Fibroblast of the aortic adventitia (primary cell): ENCODE data around the gene KRTAP2-2. TPM values are rescaled to one million over a fixed set of nuclear protein-coding genes. Genes with fewer than 3 reads are reported as not detected.
"Not testable (repeated sequence)": the region's sequence is repeated elsewhere in the genome, so short reads cannot be mapped to it uniquely, and the experiment has no call there.

Experiments
- DNase-seq: peaks from one replicate; pipeline ENCODE4 v3.0.0-alpha.2; 2010; ENCODE audit warnings: low read depth
- H3K4me3 ChIP-seq: 2 replicates; pipeline ENCODE4 v1.5.1; 2011; ENCODE audit warnings: low read depth, mild to moderate bottlenecking, control low read depth, low read length, moderate library complexity
- total RNA-seq: library from RNA; depleted of rRNA; stranded (reverse); fragments of >200 nt; gene quantifications from 2 replicates; pipeline ENCODE4 v1.2.3, GENCODE V29; 2012; ENCODE audit warnings: low replicate concordance
- TF ChIP-seq, protein P1 (sequence below): IDR thresholded peaks from 2 replicates; pipeline ENCODE4 v1.5.1; 2011; ENCODE audit warnings: mild to moderate bottlenecking, low read length, control low read depth, inconsistent platforms; ENCODE audit not compliant: insufficient read depth

The KRTAP2-2 gene, protein sequence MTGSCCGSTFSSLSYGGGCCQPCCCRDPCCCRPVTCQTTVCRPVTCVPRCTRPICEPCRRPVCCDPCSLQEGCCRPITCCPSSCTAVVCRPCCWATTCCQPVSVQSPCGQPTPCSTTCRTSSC
- not detected in 2 replicates for total RNA-seq

GRCh38 chr17:41055130-41055529 lies at the start of gene KRTAP2-2:
TSS of gene KRTAP2-2 (minus strand) at chr17:41055230. CDS start at chr17:41055211, 19 bp downstream.
- not testable (repeated sequence) for H3K4me3 ChIP-seq, DNase-seq

DNA sequence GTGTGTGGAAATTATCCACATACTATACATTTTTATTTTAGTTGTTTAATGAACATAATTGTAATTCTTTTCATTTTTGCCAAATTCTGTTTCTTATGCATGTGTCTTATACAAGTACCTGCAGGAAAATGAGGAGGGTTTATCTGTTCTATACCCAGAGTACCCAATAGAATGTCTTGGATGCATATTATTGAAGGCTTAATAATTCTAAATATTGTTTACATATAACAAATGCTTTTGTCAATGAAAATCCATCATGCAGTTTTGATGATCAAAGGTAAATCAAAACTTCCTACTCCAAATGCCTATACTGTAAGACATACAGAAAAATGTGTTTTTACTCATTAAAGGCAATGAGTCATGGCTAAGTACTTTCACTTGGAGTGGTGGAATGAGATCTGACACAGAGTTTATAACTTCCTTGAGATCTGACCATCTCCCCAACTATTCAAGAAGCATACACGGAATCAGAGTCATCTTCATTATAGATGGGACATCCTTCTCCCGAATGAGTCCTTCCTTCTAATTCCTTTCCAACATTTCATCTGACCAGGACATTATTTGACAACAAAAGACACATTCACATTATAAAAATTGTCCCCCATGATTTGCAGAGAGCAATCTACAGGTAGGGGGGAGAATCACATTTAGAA lies 49.5 kb upstream of the KRTAP2-2 start:
- H3K4me3 ChIP-seq, DNase-seq: not testable (repeated sequence)

DNA sequence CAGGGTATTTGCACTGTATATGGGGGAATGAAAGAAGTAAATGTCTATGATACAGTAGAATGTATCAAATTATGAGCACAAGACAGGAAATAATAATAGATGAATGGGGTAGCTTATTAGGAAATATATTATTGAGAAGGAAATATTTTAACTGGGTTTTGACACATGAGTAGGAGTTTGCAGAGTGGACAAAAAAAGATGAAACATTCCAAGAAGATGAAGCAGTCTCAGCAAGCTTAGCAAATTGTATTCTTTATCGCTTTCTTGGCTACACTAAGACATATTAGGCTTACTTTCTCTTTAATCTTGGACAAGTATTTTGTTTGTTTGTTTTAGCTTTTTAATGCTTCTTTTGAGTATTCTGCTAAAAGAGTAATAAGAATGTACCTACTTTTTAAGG lies 48.9 kb upstream of the KRTAP2-2 start:
- no peak for DNase-seq
- no peak overlapping the region for H3K4me3 ChIP-seq
- TF ChIP-seq, protein P1, sequence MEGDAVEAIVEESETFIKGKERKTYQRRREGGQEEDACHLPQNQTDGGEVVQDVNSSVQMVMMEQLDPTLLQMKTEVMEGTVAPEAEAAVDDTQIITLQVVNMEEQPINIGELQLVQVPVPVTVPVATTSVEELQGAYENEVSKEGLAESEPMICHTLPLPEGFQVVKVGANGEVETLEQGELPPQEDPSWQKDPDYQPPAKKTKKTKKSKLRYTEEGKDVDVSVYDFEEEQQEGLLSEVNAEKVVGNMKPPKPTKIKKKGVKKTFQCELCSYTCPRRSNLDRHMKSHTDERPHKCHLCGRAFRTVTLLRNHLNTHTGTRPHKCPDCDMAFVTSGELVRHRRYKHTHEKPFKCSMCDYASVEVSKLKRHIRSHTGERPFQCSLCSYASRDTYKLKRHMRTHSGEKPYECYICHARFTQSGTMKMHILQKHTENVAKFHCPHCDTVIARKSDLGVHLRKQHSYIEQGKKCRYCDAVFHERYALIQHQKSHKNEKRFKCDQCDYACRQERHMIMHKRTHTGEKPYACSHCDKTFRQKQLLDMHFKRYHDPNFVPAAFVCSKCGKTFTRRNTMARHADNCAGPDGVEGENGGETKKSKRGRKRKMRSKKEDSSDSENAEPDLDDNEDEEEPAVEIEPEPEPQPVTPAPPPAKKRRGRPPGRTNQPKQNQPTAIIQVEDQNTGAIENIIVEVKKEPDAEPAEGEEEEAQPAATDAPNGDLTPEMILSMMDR: no peak

- no peak for DNase-seq
- TF ChIP-seq, protein P1: no peak
- no peak within 1 kb of the TSS for H3K4me3 ChIP-seq
These were observed 46.7 kb upstream of the KRTAP2-2 start, which contains the start of gene KRTAP4-16 for GRCh38 chr17:41101586-41102259. TSS of gene KRTAP4-16 (minus strand) at chr17:41102209. CDS start at chr17:41102209, 0 bp downstream.

DNA sequence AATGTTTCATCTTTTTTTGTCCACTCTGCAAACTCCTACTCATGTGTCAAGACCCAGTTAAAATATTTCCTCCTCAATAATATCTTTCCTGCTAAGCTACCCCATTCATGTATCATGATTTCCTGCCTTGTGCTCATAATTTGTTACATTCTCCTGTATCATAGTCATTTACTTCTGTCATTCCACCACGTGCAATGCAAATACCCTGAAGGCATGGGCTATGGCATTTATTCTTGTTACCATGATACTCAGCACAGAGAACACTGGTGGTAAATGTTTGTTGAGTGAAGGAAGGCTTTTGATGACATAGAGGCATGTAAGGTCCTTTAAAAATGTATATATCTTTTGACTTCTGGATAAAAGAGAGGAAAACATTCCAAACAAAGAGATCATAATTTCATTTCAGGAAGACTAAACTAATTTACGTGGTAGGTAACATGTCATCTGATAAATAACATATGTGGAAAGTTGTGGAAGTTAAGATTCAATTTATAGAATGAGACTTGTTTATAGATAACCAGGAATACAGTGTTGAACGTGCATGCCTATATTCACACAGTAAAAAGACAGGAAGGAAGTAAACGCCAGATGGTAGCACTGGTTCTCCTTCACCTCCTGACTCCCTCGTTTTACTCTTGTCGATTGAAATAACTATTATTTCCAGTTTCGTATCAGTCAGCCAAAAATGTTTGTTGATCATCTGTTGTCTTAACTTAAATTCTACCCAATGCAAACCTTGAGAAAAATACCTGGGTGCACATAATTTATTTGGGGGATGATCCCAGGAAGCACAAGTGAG lies 44.9 kb upstream of the KRTAP2-2 start:
- DNase-seq: peak; percentile 28
- not testable (repeated sequence) for H3K4me3 ChIP-seq

- DNase-seq: no peak
- TF ChIP-seq, protein P1: no peak
- no peak overlapping the region for H3K4me3 ChIP-seq
These were observed 43.5 kb upstream of the KRTAP2-2 start for GRCh38 chr17:41098481-41098880.

- H3K4me3 ChIP-seq: no peak within 1 kb of the TSS
- TF ChIP-seq, protein P1: no peak
- no peak for DNase-seq
These were observed 43.0 kb upstream of the KRTAP2-2 start, which contains the start of gene KRTAP4-8 for GRCh38 chr17:41098042-41098441. TSS of gene KRTAP4-8 (minus strand) at chr17:41098142. CDS start at chr17:41098084, 58 bp downstream.

- TF ChIP-seq, protein P1: no peak
- H3K4me3 ChIP-seq: no peak overlapping the region
- DNase-seq: no peak
These were observed 41.0 kb upstream of the KRTAP2-2 start for GRCh38 chr17:41096055-41096454.

GRCh38 chr17:41088760-41089352 lies 33.8 kb upstream of the KRTAP2-2 start:
- DNase-seq: not testable (repeated sequence)

GRCh38 chr17:41084100-41084856 lies 29.2 kb upstream of the KRTAP2-2 start, which contains the start of gene KRTAP4-7:
TSS of gene KRTAP4-7 (plus strand) at chr17:41084150. CDS start at chr17:41084207, 57 bp downstream.
- not testable (repeated sequence) for H3K4me3 ChIP-seq

More at GRCh38 chr17:41088760-41089352, 33.8 kb upstream of the KRTAP2-2 start:
- H3K4me3 ChIP-seq: not testable (repeated sequence)

More at GRCh38 chr17:41084100-41084856, 29.2 kb upstream of the KRTAP2-2 start, which contains the start of gene KRTAP4-7:
- not testable (repeated sequence) for DNase-seq
